Caki2 (cell line): ENCODE results near the gene N4BP2L1. TPM values are rescaled to one million over a fixed set of nuclear protein-coding genes. Genes with fewer than 3 reads are reported as not detected.

ENCODE experiments used
- DNase-seq: peaks from one replicate; pipeline ENCODE4 v3.0.0-alpha.2; 2015; ENCODE audit warnings: low read depth
- in situ Hi-C: cut with HindIII; loops from 2 replicates; pipeline ENCODE4 v1.10.0; 2016; ENCODE audit warnings: low sequenced_read_pairs, low pct_unique_long_range_greater_than_20kb, mixed read lengths
- total RNA-seq: library from RNA; depleted of rRNA; stranded (reverse); fragments of >200 nt; shearing (Covaris generic); gene quantifications from 2 replicates; pipeline ENCODE4 v1.2.3, GENCODE V29; 2014; ENCODE audit warnings: low replicate concordance; rRNA removed

Gene N4BP2L1
- 1.1 and 4.9 TPM in 2 replicates for total RNA-seq

GRCh38 chr13:32427852-32428580 lies at the start of gene N4BP2L1:
Gene N4BP2L1, minus strand, starts transcription at chr13:32428130. Its CDS starts 48 bp downstream, at chr13:32428082.
- in situ Hi-C loops: no loop called here
- DNase-seq: peak; percentile 72

DNA sequence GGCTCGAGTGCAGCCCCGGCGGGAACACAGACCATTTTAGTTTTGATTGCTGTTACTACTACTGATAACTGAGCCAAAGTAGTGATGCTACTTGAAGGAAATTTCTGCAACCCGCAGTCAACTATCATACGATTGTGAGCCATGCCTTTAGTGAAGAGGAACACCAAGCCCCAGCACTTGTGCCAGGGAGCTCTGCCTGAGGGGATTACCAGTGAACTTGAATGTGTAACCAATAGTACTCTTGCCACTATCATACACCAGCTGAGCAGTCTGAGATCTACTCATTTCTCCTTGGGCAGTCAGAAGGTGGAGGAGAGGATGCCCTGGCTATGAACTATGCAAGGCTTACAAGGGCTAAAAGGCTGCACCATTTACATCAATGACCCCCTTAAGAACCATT lies 49.0 kb upstream of the N4BP2L1 start:
- in situ Hi-C loops: no loop called here
- DNase-seq: no peak

DNA sequence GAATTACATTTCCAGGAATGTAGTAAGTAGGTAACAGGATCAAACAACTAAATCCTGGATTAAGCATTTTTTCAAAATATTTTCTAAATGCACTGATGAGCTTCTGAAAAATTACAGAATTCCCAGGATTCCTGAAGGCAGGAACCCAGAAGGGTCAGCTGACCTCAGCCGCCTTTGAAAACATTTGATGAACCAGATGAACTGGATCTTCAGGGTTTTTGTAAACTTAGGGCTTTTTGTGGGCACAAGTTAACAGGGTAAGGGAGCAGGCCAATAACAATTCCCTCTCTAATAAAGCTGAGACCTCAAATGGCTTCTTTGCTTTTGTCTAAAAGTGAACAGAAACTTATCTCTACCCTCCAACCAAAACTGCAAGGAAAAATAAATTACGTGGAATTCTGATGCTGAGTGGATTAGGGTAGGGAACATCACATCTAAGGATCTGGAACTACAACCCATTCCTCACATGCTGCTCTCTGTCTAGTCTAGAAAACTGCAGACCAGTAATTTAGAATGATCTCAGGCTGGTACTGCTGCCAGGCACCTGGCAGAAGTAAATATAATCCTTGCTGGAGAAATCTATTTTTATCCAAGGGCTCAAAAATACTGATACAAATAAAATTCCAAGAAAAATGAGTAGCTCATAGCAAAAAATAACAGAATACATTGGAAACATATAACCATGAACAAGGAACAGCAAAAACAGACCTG lies 48.2 kb upstream of the N4BP2L1 start:
- in situ Hi-C loops: no loop called here
- no peak for DNase-seq

DNA sequence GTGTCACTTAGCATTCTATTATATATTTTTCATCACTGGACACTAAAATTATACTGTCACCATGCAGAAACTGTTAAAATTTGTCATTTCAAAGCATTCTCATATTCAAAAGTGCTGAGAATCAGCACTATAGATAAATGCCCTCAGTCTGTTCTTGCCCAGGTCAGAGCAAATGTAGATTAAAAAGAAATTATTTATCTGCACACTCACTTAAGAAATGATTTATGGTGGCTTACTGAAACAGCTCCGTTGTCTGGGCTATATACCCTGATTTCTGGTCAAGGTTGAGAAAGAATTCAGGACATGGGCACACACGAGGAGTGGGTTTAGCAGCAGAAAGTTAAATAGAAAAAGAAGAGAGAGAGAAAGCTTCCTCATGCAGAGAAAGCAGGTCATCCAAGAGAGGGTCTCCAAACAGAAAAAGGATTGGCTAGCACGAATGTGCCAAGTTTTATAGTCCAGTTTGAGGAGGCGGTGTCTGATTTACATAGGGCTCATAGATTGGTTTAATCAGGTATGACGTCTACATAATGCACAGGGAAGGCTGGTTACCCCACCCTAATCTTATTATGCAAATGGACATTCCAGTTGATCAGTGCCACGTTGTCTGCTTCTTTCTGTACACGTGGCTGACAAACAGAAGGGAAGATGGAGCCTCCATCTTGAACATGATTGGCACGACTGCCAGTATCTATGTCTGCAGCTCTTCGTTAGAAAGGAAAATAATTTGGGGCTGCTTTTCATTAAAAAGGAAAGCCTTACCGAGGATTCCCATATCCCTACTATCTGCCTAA lies 47.3 kb upstream of the N4BP2L1 start:
- in situ Hi-C loops: no loop called here
- no peak for DNase-seq

DNA sequence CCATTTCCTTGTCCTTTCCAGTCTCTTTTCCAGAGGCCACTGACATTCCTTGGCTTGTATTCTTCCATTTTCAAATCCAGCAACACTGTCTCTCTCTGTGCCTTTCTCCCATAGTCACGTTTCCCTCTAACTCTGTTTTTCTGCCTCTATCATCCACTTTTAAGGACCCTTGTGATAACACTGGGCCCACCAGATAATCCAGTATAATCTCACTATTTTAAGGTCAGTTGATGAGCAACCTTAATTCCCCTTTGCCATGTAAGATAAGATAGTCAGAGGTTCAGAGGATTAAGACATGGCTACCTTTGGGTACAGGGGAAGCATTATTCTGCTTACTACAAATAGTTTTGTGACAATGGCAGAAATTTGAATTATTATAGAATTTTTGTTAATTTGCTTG lies 45.7 kb upstream of the N4BP2L1 start:
- in situ Hi-C loops: no loop called here
- DNase-seq: no peak

- no peak for DNase-seq
- in situ Hi-C loops: no loop called here
Observed at GRCh38 chr13:32472194-32472621, 44.3 kb upstream of the N4BP2L1 start.

DNA sequence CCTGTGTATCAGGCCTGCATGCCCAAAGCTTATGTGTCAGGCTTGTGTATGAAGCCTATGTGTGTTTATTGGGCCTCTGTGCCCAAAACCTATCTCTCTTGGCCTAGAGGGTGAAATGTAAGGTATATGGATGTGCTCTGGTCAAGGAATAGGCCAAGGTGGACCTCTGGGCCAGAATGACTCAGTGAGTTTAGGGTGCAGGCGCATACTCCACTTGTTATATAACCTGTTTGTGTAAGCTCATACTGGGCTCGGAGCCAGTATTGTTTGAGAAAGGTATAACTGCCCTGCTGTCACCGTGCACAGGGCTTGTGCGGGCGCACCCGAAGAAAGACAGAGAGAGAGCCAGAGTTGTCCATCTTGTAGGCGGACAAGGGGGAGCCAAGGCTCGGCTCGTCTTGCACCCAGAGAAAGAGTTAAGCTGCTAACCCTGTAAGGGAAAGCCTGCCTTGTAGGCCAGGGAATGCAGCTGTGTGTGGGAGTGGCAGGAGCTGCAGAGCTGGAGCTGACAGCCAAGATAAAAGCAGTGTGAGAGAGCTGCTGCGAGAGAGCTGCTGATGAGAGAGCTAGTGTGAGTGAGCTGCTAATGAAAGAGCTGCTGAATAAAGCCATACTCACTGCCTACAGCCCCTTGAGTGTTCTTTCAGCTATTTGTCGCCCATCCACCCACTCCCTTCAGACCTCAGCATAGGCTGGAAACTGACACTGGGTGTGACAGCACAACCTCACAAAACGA lies 43.4 kb upstream of the N4BP2L1 start:
- no peak for DNase-seq
- in situ Hi-C loops: no loop called here

DNA sequence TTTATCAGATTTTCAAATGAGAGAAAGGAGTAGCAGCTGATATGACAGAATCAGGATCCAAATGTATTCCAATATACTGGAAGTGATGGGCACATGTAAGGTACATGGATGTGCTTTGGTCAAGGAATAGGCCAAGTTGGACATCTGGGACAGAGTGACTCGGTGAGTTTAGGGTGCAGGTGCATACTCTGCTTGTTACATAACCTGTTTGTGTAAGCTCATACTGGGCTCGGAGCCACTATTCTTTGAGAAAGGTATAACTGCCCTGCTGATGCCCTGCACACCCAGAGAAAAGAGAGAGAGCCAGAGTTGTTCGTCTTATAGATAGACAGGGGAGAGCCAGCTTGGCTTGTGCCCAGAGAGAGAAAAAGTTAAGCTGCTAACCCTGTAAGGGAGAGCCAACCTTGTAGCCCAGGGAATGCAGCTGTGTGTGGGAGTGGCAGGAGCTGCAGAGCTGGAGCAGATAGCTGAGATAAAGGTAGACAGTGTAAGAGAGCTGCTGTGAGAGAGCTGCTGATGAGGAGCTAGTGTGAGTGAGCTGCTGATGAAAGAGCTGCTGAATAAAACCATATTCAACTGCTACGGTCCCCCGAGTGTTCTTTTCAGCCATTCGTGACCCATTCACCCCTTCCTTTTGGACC lies 40.7 kb upstream of the N4BP2L1 start:
- no peak for DNase-seq
- in situ Hi-C loops: no loop called here

DNA sequence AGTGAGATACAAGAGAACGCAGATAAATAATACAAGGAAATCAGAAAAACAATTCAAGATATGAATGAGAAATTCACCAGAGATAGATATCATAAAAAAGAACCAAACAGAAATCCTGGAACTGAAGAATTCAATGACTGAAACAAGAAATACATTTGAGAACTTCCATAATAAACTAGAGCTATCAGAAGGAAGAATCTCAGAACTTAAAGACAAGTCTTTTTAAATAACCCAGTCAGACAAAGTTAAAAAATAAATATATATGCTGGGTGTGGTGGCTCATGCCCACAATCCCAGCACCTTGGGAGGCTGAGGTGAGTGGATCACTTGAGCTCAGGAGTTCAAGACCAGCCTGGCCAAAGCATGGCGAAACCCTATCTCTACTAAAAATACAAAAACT lies 28.7 kb upstream of the N4BP2L1 start:
- in situ Hi-C loops: no loop called here
- DNase-seq: no peak

DNA sequence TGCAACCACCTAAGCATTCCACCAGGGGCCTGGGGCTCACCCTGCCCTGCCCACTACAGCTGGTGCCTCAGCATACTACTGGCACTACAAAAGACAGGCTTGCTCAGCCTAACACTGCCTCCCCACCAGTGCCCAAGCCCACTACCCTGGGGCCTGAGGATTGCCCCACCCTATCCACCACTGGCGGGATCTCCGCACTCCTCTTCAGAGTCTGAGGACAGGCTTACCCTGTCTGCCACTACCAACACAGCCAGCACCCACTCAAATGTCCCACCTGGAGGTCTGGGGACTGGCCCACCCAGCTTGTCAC lies 27.6 kb upstream of the N4BP2L1 start:
- in situ Hi-C loops: no loop called here
- no peak for DNase-seq

GRCh38 chr13:32454886-32455593 lies 27.1 kb upstream of the N4BP2L1 start:
- in situ Hi-C loops: no loop called here
- no peak for DNase-seq

DNA sequence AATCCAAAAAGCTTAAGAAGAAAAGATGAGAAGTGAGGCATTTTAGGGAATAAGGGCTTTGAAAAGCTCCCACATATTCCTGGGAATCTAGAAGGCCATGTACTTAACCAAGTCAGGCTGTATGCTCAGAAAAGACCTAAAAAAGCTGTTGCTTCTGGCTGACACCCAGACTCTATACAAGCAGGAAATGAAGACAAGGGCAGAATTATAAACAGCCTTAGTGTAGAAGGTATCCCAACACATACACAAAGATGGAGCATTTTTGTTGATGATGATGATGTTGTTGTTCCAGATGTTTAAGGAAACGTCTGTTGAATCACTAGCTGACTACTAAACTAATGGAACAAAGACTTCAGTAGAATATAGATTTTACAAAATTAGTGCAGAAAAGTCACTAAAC lies 26.1 kb upstream of the N4BP2L1 start:
- DNase-seq: no peak
- in situ Hi-C loops: no loop called here

GRCh38 chr13:32448972-32449371 lies 21.0 kb upstream of the N4BP2L1 start:
- in situ Hi-C loops: no loop called here

GRCh38 chr13:32447894-32448623 lies 20.1 kb upstream of the N4BP2L1 start:
- peak; percentile 19 for DNase-seq
- in situ Hi-C loops: no loop called here

More at GRCh38 chr13:32448972-32449371, 21.0 kb upstream of the N4BP2L1 start:
- DNase-seq: no peak

DNA sequence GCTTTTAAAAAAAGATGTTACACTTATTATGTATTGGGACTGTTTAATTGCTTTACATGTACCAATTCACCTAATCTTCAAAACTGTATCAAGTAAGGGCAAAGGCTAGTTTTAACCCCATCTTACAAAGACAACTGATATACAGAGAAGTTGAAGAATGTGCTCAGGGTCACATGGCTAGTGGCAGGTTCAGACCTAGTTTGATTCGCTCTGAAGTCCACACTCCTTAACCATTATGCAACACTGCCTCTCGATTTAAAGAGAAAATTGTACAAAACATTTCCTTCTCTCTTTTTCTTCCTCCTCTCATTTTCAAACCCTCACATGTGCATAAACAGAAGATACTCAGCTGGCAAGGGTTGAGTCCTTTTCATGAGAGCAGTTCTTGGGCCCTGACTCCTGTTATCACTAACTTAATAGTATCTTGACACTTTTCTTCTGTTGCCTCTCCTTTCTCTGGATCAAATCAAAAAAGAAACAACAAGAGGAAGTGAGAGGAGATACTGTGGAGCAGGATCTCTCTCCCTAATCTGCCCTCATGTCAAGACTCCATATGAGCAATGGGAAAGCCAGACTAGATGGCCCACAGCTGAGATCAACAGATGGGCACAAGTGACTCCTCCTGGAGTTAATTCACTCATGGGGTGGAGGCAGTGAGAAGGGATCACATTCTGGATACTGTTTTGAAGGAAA lies 19.0 kb upstream of the N4BP2L1 start:
- in situ Hi-C loops: no loop called here
- no peak for DNase-seq

DNA sequence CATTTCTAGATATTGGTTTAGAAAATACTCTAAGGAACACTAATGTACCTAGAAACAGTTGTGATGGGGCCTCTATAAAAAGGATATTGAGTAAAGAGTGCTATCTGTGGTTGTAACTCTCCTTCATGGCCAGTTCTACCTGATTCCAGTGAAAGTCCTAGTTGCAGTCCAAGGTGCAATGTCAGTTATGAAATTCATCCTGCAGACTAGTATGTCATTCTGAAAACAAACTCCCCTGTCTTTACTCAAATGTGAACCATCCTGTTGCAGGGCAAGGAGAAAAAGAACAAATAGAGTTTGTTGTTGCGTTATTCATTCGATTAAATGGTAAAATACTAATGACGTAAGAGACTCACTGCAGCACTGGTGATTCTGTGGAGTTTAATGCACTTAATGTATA lies 18.3 kb upstream of the N4BP2L1 start:
- DNase-seq: no peak
- in situ Hi-C loops: no loop called here
